GM21717 (cell line): ENCODE results near the gene ADORA2B.
"Not testable (repeated sequence)": the region's sequence is repeated elsewhere in the genome, so short reads cannot be mapped to it uniquely, and the experiment has no call there.

Source experiments
- ATAC-seq: cut with Tn5 transposase; IDR thresholded peaks from one replicate; pipeline ENCODE4 v1.9.1; 2021; ENCODE audit warnings: mild to moderate bottlenecking, moderate library complexity; ENCODE audit not compliant: unreplicated experiment

The ADORA2B gene

DNA sequence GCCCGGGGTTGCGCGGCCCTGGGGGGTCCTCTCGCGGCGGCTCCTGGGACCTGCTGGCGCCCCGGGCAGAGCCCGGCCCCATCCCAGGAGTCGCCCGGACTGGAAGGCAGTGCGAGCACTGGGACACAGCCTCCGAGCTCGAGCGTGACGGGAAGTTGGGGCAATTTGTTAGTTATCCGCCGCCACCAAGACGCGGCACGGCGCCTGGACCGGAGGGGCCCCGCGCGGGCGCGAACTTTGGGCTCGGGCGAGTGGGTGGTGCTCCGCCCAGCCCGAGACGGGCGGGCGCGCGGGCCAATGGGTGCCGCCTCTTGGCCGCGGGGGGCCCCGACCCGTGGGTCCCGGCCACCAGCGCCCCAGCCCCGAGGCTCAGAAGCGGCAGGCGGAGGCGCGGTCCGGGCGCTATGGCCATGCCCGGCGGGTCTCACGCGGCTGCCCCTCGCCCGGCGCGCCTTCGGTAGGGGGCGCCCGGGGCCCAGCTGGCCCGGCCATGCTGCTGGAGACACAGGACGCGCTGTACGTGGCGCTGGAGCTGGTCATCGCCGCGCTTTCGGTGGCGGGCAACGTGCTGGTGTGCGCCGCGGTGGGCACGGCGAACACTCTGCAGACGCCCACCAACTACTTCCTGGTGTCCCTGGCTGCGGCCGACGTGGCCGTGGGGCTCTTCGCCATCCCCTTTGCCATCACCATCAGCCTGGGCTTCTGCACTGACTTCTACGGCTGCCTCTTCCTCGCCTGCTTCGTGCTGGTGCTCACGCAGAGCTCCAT is at the start of gene ADORA2B:
TSS of gene ADORA2B (plus strand) at position 372 of the 768 bp plus-strand sequence. CDS start at position 491, 119 bp downstream.
- peak; percentile 62 for ATAC-seq

DNA sequence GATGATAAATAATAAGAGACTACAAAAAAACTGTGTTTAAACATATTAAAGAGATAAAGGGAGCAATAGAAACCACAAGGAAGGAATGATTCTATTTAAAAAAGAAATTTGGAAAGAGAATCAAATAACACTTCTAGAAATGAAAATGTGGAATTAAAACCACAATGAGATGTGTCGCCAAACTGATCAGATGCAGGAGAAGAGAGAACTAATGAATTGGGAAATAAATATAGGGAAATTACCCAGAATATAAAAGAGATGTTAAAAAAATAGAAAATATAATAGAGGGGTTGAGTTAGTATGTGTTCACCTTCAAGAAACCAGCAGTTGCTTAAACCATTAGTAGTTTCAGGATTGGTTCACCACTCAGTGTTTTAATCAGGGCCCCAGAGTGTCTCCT is 48.7 kb upstream of the ADORA2B start:
- ATAC-seq: no peak

DNA sequence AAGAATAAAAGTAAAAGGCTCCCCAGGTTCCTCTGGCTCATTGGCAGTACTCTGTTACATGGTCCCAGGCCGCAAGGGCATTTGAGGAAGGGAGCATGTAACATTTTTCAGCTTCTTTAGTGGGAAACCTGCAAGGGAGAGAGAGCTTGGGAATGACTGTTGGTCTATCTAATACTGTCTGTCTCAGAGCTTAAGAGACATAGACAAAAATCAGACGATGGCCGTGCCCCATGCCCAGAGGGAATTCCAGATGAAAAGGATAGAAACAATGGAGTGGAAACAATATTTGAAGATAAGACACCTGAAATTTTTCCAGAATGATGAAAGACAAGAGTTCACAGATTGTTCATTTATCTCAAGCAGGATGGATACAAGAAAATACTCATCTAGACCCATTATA is 48.1 kb upstream of the ADORA2B start:
- ATAC-seq: no peak

DNA sequence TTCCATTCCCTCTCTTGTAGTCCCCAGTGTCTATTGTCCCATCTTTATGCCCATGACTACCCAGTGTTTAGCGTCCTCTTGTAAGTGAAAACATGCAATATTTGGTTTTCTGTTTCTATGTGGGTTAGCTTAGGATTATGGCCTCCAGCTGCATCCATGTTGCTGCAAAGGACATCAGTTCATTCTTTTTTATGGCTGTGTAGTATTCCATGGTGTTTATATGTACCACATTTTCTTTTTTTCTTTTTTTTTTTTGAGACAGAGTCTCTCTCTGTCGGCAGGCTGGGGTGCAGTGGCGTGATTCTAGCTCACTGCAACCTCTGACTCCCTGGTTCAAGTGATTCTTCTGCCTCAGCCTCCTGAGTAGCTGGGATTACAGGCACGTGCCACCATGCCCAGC is 45.3 kb upstream of the ADORA2B start:
- ATAC-seq: not testable (repeated sequence)

DNA sequence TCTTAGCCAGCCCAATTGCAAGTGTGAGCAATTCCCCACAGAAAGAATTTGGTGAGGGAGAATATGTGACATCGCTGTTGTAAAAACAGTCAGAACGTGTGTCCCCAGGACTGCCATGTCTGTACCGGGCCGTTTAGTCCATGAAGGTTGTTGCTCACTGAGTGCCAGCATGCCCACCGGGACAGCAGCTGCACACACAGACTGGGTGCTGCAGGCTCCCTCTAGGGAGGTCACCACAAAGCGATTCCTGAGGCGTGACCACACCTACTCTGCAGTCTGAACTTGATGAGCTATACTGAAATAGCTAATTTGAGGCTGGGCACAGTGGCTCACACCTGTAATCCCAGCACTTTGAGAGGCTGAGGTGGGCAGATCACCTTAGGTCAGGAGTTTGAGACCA is 44.1 kb upstream of the ADORA2B start:
- no peak for ATAC-seq

DNA sequence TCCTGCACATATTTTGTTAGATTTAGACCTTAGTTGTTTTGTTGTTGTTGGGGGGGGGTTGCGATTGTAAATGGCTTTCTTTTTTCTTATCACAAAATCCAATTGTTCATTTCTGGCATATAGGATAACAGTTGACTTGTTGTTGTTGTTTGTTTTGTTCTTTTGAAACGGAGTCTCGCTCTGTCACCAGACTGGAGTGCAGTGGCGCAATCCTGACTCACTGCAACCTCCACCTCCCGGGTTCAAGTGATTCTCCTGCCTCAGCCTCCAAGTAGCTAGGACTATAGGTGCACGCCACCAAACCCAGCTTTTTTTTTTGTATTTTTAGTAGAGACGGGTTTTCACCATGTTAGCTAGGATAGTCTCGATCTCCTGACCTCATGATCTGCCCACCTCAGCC is 39.7 kb upstream of the ADORA2B start:
- not testable (repeated sequence) for ATAC-seq

DNA sequence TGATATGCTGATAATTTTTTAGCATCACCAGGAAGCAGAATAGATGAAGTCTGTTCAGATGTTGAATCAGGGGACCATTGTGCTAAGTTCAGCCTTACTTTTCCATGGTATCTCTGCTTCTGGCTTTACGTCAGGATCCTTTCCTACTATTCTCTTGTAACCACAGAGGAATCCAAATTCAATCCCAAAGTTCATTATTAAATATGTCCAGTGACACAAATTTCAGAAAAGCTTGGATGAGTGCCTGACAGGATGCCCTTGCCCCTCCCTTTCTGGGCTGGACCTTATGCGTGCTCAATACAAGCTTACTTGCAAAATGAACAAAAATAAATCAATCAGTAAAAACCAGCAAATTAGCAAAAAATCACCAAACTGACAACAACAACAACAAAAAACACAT is 37.6 kb upstream of the ADORA2B start:
- ATAC-seq: no peak

DNA sequence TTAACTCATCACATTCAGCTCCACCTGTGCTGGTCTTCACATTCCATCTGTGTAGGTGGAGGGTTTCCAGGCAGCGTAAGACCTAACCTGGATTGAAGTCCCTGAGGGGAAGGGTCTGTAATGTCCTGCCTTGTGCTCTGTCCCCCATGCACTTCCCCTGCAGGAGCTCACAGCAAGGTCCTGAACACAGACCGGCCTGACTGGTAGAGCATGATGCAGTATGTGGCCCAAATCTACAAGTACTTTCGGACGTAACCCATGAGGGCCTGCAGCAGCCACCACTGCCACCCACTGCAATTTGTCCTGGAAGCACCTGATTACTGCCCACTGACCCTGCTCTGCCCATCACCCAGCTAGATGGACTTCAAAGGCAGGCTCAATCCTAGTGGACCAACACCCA is 36.6 kb upstream of the ADORA2B start:
- no peak for ATAC-seq

DNA sequence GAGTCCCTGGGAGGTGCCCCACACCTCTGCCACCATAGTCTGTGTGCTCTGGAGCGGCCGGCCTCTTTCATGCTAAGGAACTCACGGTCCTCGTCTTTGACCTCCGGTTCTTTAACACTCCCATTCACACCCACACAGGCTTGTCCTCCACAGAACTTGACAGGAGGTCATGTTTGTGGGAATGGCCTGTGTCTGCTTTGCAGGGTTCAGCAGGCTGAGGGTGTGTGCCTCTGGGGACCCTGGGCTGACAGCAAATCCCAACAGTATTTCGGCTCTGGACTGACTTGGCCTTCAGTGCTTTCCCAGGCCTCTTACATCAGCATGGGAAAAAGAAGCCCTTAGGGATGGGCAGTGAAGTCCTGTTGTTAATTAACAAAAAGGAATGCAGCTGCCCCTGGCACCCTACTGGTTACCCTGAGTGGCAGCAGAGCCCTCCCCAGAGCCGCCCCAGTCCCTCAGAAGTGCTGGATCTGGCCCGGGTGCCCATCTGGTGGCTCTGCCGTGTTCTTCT is 35.4 kb upstream of the ADORA2B start:
- ATAC-seq: no peak

DNA sequence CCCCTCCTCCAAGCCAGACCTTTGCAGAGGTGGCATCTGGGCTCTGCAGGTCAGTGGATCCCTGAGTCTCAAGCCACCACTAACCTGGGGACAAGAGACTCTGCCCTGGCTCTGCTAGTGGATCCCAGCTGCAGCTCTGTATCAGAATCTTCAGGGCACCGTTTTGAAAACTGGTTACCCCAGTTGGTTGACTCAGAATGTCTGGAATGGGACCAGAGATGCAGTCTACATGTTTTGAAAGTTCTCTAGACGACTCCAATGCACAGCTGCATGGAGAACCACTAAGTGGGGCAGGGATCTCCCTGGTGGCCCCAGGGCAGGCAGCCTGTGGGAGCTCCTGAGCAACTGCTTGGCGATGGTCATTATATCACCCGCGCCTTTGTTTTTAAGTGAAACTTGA is 34.1 kb upstream of the ADORA2B start:
- no peak for ATAC-seq

DNA sequence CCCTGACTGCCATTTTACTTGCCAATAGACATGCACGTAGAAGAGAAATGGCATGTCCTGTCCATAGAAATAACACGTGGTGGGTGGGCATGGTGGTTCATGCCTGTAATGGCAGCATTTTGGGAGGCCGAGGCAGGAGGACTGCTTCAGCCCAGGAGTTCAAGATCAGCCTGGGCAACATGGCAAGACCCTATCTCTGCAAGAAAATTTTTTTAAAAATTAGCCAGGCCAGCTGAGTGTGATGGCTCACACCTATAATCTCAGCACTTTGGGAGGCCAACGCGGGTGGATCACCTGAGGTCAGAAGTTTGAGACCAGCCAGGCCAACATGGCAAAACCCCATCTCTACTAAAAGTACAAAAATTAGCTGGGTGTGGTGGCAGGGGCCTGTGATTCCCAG is 33.2 kb upstream of the ADORA2B start:
- ATAC-seq: not testable (repeated sequence)

DNA sequence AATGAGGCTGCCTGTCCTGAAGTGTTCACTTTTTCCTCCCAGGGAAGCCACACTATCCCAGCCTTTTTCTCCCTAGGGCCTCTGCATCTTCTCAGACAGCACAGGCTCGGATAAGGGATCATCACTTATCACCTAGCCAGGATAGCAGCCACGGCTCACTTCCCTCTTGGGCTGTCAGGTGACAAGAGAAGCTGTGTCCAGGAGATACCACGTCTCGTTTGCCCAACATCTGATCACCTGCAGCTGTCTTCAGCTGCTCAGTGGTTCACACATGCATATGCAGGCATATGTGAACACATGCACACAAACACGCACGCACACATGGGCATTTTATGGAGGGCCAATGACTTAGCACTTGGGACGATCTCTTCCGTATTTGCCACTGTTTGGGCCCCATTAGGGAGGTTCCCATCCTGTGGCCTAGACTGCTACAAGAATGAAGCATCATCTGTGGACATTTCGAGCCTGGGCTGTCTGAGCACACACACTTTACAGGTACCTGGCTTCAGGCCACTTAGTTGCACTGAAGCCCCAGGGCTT is 32.4 kb upstream of the ADORA2B start:
- no peak for ATAC-seq

DNA sequence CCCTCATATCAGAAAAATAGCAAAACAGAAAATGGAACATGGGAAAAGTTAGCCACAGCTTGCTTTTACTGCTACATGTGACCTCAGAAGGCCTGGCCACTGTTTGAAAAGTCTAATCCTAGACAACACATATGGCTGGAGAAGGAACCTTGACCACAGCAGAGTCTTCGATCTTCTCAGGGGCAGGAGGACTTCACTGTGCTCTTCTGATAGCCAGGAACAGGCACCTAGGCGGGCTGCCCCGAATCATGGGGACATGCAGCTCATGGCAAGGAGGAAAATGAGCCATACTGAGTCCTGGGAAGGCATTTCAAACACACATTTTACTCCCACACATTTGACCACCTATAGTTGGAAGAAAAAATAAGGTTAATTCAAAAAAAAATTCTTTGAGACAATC is 31.1 kb upstream of the ADORA2B start:
- ATAC-seq: no peak

DNA sequence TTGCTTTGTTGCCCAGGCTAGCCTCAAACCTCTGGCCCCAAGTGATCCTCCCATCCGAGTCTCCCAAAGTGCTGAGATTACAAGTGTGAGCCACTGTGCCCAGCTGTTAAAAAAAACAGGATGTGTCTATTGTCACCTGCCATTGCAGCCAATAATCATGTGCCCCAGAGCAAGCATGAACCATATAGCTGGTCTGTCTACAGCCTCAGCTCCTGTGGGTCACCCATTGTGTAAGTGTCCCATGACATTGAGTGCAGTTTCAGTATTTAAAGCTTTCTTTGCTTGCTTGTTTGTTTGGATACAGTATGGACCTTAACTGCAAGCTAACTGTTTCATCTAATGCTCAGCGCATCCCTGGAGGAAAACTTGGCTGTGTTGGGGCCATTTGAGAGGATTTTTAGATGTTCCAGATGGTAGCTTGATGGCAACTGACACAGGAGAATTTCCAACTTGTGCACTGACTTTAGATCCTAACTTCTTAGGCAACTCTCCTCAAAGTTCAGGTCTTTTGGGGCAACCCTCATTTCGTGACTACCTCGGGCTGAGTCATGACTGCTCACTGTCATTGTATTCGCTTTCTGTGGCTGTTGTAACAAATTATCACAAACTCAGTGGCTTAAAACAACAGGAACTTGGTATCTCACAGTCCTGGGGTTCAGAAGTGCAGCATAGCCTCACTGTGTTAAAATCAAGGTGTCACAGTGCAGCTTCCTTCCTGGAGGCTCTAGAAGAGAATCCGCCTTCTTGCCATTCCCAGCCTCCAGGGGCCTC is 30.3 kb upstream of the ADORA2B start:
- ATAC-seq: no peak

DNA sequence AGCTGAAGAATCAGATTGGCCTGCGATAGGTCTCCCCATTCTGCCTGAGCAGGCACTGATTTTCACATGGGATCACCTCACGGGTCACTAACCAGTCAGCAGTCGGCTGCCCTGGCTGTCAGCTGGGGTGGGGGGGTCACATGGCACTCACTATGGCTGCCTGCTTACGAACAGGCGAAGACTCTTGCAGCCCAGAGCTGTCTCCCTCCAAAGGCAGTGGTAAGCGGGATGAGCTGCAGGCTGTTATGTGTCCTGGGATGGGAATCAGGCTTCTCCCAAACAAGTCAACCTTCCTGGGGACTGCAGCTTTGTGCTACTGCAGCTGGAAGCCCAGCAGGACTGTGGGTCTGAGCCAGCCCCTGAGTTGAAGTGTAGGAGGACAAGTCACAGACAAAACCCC is 29.0 kb upstream of the ADORA2B start:
- ATAC-seq: no peak

DNA sequence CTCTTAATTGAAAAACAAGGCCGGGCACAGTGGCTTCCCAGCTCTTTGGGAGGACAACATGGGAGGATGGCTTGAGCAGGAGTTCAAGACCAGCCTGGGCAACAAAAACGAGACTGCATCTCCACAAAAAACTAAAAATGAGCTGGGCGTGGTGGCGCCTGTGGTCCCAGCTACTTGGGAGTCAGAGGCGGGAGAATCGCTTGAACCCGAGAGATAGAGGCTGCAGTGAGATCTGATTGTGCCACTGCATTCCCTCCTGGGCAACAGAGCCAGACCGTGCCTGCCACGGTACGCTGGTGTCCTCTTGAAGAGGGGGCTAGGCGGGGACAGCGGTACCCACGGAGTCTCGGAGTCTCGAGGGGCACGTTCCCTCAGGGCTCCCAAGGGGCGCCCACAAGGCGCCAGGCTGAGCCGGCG is 27.9 kb upstream of the ADORA2B start:
- ATAC-seq: no peak

DNA sequence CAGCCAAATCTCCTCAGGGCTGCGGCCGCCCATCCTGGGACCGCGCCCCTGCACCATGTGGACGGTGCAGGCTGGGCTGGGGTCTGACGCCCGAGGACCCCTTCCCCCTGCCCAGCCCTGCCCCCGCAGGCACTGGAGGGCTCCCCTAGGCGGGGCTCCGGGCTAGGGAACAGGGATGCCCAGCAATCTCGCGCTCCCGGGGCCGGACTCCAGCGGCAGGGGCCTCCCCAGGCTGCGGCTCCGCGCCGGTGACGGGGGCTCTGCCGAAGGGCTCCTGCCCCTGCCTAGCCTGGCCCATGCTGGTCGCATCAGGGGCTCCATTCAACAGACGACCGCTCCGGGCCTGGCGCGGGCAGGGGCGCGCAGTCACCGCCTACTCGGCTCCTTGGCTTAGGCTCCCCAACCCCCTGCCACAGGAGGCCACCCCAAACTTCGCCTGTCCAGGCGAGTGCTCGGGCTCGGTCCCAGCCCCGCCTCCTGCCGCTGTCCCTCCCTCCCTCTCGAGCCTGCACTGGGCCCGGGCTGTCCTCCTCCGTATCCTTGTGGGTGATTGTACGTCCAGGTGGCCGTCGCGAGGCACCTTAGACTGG is 27.4 kb upstream of the ADORA2B start:
- ATAC-seq: no peak

DNA sequence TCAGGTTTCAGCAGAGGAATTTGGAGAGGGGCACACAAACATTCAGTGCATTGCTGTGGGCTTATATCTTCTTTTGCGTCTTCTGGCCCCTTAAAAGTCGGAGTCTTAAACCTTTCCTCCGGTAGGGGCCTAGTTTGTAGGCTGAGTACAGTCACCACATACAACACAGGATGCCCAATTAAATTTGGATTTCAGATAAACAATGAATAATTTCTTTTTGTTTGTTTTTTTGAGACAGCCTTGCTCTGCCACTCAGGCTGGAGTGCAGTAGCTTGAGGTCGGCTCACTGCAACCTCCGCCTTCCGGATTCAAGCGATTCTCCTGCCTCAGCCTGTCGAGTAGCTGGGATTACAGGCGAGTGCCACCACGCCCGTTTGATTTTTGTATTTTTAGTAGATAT is 26.7 kb upstream of the ADORA2B start:
- ATAC-seq: no peak

DNA sequence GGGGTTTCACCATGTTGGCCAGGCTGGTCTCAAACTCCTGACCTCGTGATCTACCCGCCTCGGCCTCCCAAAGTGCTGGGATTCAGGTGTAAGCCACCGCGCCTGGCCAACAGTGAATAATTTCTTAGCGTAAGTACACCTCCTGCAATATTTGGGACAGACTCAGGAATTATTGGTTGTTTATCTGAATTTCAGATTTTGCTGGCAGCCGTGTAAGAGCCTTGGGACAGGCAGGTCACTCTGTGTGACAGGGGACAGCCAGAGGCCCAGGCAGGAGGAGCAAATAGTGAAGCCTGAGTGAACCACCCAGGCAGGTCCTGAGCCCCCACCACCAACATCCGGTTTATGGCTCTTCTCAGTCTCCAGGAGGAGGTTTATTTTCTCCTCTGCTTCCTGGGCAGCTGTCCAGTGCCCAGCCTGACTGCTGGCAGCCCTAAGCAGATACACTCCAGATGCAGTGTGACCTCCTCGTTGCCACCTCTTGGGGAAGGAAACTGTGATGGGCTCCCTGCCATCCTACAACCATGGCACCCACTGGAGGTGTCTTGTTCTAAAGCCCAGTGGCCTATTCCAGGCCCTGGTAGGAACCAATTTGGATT is 26.2 kb upstream of the ADORA2B start:
- ATAC-seq: no peak

DNA sequence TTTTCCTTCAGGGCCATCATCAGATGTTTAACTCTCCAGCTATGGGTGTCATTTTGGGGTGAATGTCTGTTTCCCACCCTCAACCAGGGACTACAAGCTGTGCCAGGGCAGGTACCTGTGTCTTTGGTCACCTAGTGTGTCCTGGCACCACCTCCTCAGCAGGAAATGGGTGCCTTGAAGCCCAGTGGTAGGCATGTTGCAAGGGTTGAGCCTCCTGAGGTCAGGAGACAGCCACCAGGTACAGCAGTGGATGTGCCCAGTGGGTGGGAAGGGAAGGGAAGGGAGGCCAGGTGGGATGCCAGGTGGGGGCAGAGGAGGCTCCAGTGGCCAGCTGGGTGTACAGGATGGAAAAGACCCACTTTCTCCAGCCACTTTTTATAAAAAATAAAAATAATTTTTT is 25.5 kb upstream of the ADORA2B start:
- ATAC-seq: no peak

DNA sequence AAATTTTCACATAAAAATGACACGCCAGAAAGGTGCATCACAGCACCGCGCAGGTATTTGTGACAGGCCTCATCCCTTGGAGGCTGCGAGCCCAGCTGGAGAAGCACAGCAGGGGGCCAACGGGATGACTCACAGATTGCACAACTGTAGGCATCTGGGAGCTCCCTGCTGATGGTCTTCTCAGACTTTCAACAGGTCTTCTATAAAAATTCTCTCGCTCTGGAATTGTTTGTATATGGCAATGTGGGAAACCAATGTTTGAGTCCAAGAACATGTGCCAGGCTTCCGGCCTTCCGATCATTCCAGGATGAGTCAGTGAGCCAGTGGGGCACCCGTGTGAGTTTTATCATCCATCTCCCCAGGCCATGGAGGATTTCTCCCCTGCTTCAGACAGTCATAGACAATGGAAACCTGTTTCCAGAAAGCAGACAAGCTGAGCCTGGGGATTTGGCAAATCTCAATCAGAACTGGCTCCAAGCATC is 24.1 kb upstream of the ADORA2B start:
- ATAC-seq: no peak
